ENCODE measurements around the gene SLC2A13.

GRCh38 chr12:39872425-39872824, 233.5 kb downstream of the SLC2A13 start:
- TF ChIP-seq POLR2A (IDR thresholded peaks at IDR 0.05): no peak
- no peak for TF ChIP-seq CTCF (IDR thresholded peaks at IDR 0.05 in 4 of 5, conservative IDR thresholded peaks at IDR 0.05 in 1 of 5)
